Panc1 (cell line): ENCODE data around the gene ACP7.

Experiments used
- POLR2AphosphoS5 ChIP-seq: IDR thresholded peaks from 2 replicates; pipeline ENCODE4 v1.6.1; 2012; ENCODE audit warnings: mild to moderate bottlenecking, low read depth, low read length, moderate library complexity
- TF ChIP-seq, protein P1 (sequence below): fragments of 450-650 bp; IDR thresholded peaks from 2 replicates; pipeline ENCODE4 v1.5.1; 2017; ENCODE audit warnings: mild to moderate bottlenecking

DNA sequence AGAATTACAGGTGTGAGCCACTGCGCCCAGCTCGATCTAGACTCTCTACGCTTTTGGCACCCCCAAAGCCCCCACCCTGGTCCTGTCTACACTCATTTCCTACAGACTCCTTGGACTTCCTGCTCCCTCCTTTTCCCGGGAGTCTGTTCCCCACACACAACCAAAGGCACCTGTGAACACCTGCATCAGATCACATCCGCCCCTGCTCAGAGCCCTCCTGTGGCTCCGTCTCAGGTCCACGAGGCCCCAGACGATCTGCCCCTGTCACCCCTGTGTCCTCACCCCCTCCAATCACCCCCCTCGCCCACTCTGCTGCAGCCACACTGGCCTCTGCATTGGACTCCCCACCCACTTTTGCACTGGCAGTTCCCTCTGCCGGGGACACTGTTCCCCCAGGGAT, 29.0 kb downstream of the ACP7 start:
- TF ChIP-seq, protein P1, sequence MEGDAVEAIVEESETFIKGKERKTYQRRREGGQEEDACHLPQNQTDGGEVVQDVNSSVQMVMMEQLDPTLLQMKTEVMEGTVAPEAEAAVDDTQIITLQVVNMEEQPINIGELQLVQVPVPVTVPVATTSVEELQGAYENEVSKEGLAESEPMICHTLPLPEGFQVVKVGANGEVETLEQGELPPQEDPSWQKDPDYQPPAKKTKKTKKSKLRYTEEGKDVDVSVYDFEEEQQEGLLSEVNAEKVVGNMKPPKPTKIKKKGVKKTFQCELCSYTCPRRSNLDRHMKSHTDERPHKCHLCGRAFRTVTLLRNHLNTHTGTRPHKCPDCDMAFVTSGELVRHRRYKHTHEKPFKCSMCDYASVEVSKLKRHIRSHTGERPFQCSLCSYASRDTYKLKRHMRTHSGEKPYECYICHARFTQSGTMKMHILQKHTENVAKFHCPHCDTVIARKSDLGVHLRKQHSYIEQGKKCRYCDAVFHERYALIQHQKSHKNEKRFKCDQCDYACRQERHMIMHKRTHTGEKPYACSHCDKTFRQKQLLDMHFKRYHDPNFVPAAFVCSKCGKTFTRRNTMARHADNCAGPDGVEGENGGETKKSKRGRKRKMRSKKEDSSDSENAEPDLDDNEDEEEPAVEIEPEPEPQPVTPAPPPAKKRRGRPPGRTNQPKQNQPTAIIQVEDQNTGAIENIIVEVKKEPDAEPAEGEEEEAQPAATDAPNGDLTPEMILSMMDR = no peak
- no peak for TF ChIP-seq POLR2AphosphoS5
